ENCODE results near the gene WWP2. TPM values are rescaled to one million over a fixed set of nuclear protein-coding genes. Genes with fewer than 3 reads are reported as not detected.
"Not testable (repeated sequence)": the region's sequence is repeated elsewhere in the genome, so short reads cannot be mapped to it uniquely, and the experiment has no call there.

WWP2 gene
- total RNA-seq, 2 experiments from 2014 or later = 35.8 to 39.5 TPM

GRCh38 chr16:69952572-69953355, 190.6 kb downstream of the WWP2 start:
- H3K9me3 Mint-ChIP-seq; CTCF ChIA-PET; H3K36me3 Mint-ChIP-seq; H3K4me3 Mint-ChIP-seq; DNase-seq; intact Hi-C loops (cut with micrococcal nuclease); H3K4me1 Mint-ChIP-seq (ENCODE audit: low read depth); POLR2A ChIA-PET; H3K27ac Mint-ChIP-seq; H3K27me3 Mint-ChIP-seq: not testable (repeated sequence)

- H3K36me3 Mint-ChIP-seq; intact Hi-C loops (cut with micrococcal nuclease); H3K27me3 Mint-ChIP-seq; DNase-seq; H3K27ac Mint-ChIP-seq; CTCF ChIA-PET; POLR2A ChIA-PET; H3K4me1 Mint-ChIP-seq (ENCODE audit: low read depth); H3K9me3 Mint-ChIP-seq; H3K4me3 Mint-ChIP-seq: not testable (repeated sequence)
Measured at GRCh38 chr16:69954241-69954640, 192.1 kb downstream of the WWP2 start.

- POLR2A ChIA-PET; H3K4me1 Mint-ChIP-seq (ENCODE audit: low read depth); H3K27ac Mint-ChIP-seq; H3K27me3 Mint-ChIP-seq; CTCF ChIA-PET; H3K4me3 Mint-ChIP-seq; H3K36me3 Mint-ChIP-seq; H3K9me3 Mint-ChIP-seq; DNase-seq; intact Hi-C loops (cut with micrococcal nuclease): not testable (repeated sequence)
Measured at GRCh38 chr16:69963312-69963711, 201.2 kb downstream of the WWP2 start.

- H3K27ac Mint-ChIP-seq; H3K4me3 Mint-ChIP-seq; H3K27me3 Mint-ChIP-seq; POLR2A ChIA-PET; H3K4me1 Mint-ChIP-seq (ENCODE audit: low read depth); DNase-seq; H3K9me3 Mint-ChIP-seq; CTCF ChIA-PET; H3K36me3 Mint-ChIP-seq; intact Hi-C loops (cut with micrococcal nuclease): not testable (repeated sequence)
Measured at GRCh38 chr16:69964960-69965660, 203.0 kb downstream of the WWP2 start.

- DNase-seq; POLR2A ChIA-PET; H3K9me3 Mint-ChIP-seq; H3K36me3 Mint-ChIP-seq; H3K27ac Mint-ChIP-seq; CTCF ChIA-PET; H3K4me3 Mint-ChIP-seq; H3K4me1 Mint-ChIP-seq (ENCODE audit: low read depth); intact Hi-C loops (cut with micrococcal nuclease); H3K27me3 Mint-ChIP-seq: not testable (repeated sequence)
Measured at GRCh38 chr16:69965661-69966054, 203.5 kb downstream of the WWP2 start.

GRCh38 chr16:69967688-69968087, 205.6 kb downstream of the WWP2 start:
- H3K4me3 Mint-ChIP-seq; H3K4me1 Mint-ChIP-seq (ENCODE audit: low read depth); intact Hi-C loops (cut with micrococcal nuclease): not testable (repeated sequence)

GRCh38 chr16:69968125-69968524, 206.0 kb downstream of the WWP2 start:
- H3K4me3 Mint-ChIP-seq; H3K36me3 Mint-ChIP-seq; intact Hi-C loops (cut with micrococcal nuclease); DNase-seq; H3K4me1 Mint-ChIP-seq (ENCODE audit: low read depth); H3K9me3 Mint-ChIP-seq; POLR2A ChIA-PET; H3K27ac Mint-ChIP-seq; CTCF ChIA-PET; H3K27me3 Mint-ChIP-seq: not testable (repeated sequence)

More at GRCh38 chr16:69967688-69968087, 205.6 kb downstream of the WWP2 start:
- H3K27ac Mint-ChIP-seq, H3K9me3 Mint-ChIP-seq, POLR2A ChIA-PET, CTCF ChIA-PET, H3K27me3 Mint-ChIP-seq, DNase-seq, H3K36me3 Mint-ChIP-seq: not testable (repeated sequence)

- H3K27me3 Mint-ChIP-seq; H3K4me3 Mint-ChIP-seq; H3K27ac Mint-ChIP-seq; H3K36me3 Mint-ChIP-seq; H3K4me1 Mint-ChIP-seq (ENCODE audit: low read depth); DNase-seq; intact Hi-C loops (cut with micrococcal nuclease); POLR2A ChIA-PET; CTCF ChIA-PET; H3K9me3 Mint-ChIP-seq: not testable (repeated sequence)
Measured at GRCh38 chr16:69969657-69970056, 207.5 kb downstream of the WWP2 start.

- H3K27ac Mint-ChIP-seq; DNase-seq; H3K27me3 Mint-ChIP-seq; POLR2A ChIA-PET; intact Hi-C loops (cut with micrococcal nuclease); H3K36me3 Mint-ChIP-seq; H3K4me1 Mint-ChIP-seq (ENCODE audit: low read depth); CTCF ChIA-PET; H3K9me3 Mint-ChIP-seq; H3K4me3 Mint-ChIP-seq: not testable (repeated sequence)
Measured at GRCh38 chr16:69972120-69972519, 210.0 kb downstream of the WWP2 start.

GRCh38 chr16:69972935-69973334, 210.8 kb downstream of the WWP2 start:
- H3K4me3 Mint-ChIP-seq; H3K36me3 Mint-ChIP-seq; H3K4me1 Mint-ChIP-seq (ENCODE audit: low read depth); H3K27ac Mint-ChIP-seq; intact Hi-C loops (cut with micrococcal nuclease); DNase-seq; POLR2A ChIA-PET; CTCF ChIA-PET; H3K9me3 Mint-ChIP-seq; H3K27me3 Mint-ChIP-seq: not testable (repeated sequence)

GRCh38 chr16:69985196-69985595, 223.1 kb downstream of the WWP2 start:
- H3K4me1 Mint-ChIP-seq (ENCODE audit: low read depth); H3K9me3 Mint-ChIP-seq; H3K27ac Mint-ChIP-seq; intact Hi-C loops (cut with micrococcal nuclease); H3K4me3 Mint-ChIP-seq; H3K27me3 Mint-ChIP-seq; H3K36me3 Mint-ChIP-seq; POLR2A ChIA-PET; CTCF ChIA-PET; DNase-seq: not testable (repeated sequence)
